NCI-H1417 (cell line): ENCODE data around the gene TPST2.

Experiments
- DNase-seq, 3 experiments: peaks; one replicate each; lab custom pipeline; 2025; lab: John Stamatoyannopoulos, UW

TPST2 gene

GRCh38 chr22:26610072-26610958, 20.4 kb upstream of the TPST2 start:
- no peak for DNase-seq

GRCh38 chr22:26609287-26609686, 19.4 kb upstream of the TPST2 start:
- DNase-seq, result no peak

DNA sequence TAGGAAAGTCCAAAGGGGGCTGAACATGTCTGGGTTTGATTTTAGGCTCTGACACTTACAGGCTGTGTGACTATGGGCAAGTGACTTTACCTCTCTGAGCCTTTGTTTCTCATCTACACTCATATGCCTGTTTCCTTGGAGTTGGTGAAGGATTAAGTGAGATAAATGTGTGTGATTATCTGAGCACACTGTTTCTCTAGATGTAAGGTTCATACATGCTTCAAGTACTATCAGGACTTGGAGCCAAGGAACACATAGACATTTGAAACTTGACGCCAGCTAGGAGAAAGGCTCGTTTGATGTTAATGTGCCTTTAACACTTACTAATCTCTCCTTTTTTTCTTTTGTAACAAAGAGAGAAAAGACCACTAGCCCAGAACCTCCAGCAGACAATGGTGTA, 18.2 kb upstream of the TPST2 start:
- DNase-seq, result no peak

DNA sequence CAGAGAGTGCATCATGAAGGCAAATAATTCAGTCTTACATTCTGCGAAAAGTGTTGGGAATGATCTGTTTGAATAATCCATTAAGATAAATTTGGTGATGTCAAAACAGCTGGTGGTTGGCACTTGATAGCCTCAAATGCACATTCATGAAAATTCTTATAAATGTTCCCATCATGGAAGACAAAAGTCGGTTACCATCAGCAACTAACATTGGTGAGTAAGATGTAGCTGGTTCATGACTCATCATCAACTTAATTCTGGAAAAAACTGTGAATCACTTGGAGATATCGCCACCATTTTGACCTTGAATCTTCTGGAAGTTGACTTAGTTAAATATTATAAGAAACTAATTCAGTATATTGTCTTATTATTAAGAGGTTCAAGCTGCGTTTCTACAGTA, 16.7 kb upstream of the TPST2 start:
- no peak for DNase-seq

DNA sequence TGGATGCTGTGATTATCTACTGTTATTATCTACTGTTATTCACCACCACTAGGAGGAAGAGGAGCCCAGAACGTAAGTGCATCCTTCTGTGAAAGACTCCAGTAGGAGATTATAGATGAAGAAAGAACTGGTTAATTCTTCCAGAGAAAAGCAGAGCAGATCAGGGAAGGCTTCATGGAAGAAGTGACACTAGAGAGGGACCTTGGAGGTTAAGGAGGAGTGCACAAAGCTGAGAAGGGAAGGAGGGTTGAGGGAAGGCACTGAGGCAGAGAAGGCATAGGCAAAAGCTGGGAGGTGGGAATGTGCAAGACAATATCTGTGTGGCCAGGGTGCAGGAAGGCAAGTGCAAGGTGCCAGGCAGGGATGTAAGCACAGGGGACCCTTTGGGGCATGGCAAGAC, 14.4 kb upstream of the TPST2 start:
- no peak for DNase-seq

- DNase-seq, result no peak
These were observed 12.2 kb upstream of the TPST2 start for GRCh38 chr22:26602127-26602526.

DNA sequence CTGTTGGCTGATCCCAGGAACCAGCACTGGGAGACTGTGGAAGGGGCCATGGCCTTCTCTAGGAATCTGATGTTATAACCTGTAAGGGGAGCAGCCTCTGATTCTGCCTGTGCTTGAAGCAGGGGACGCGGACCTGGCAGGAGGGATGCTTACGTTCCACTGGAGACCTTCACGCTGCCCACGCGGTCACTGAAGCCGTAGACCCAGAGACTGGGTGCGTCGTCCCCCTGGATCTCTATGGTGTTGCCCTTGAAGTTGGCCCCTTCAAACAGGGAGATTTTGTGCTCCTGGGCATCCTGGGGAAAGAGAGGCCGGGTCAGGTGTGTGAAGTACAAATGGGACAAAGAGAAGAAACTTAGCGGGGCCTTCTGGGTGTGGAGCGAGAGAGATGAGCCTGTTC, 11.8 kb upstream of the TPST2 start:
- no peak for DNase-seq

DNA sequence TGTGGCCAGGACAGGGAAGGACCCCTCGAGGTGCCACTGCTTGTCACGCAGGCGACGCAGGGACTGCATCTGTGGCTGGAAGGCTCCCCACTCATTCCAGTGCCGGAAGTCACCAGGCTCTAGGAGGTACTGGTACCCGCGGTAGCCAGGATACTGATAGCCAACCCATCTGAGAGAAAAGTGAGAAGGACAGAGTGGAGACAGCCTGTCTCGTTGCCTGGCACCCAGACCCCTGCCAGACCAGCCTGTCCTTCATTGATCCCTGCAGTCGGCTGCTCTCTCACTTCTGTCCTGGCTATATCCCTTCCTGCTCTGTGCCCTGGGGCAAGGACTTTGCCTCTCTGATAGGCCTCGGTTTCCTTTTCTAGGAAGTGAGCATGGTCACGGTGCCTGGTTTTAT, 9.6 kb upstream of the TPST2 start:
- no peak for DNase-seq

DNA sequence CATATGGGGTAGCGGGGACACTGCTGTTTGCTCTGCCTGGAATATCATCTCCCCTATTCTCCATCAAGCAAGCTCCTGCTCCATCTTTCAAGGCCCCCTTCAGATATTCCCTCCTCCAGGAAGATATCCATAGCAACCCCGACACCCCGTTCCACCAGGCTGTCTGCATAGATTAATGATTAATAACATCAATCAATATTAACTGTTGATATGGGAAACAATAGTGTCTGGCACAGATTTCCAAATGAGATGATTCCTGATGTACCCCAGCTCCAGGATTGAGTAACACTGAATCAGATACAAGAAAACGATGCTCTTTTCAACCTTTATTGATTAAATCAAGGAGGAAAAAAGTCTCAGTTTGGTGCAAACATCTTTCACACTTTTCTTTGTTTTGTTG, 7.5 kb upstream of the TPST2 start:
- no peak for DNase-seq

DNA sequence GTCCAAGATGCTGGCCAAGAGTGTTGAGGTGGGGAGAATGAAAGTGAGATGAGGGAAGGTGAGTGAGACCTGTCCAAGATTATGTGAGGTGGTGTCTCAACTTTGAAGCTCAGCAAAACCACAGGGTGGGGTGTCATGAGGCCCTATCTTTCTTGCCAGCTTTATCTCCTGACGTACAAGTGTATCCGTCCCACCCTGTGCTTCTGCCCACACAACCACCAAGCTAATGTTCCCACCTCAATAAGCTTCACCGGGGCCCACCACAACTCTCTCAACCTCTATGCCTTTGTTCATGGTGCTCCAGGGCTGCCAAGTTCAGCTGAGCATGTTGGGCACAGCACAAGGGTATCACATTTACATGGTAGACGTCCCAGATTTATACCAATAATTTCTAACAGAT, 7.1 kb upstream of the TPST2 start:
- DNase-seq, result no peak

GRCh38 chr22:26593763-26594162, 3.8 kb upstream of the TPST2 start:
- DNase-seq, result no peak

- DNase-seq, result peak in 2 of 3 experiments; percentile 2 to 17
These were observed 2.5 kb upstream of the TPST2 start for GRCh38 chr22:26592421-26592891.

- DNase-seq, result no peak
These were observed 526 bp downstream of the TPST2 start for GRCh38 chr22:26589367-26589844.

DNA sequence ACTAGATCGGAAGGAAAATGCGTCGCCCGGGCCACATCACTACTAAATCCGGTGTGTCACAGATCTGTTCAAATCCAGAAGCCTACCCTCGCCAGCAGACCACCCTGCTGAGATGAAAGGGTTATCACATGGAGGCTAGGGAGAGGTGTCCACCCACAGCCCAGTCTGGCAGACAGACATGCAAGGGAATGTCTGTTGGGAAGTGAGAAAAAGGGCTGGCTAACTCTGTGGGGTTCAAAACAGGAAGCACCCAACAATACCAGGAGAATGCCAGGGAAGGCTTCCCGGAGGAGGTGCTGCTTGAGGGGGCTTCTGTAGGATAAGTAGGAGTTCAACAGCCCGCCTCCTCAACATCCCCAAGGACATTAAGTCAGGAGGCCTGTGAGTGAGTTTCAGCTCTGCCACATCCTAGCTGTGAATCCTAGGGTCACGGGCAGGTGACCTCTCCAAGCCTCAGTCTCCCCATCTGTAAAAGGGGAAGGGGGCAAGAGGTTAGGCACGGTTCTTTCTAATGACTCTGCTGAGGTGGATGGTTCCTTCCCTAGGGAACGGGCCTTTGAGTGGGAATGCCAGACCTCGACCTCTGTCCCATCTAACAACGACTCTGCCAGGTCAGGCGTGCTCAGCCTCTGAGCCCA, 1.1 kb downstream of the TPST2 start:
- no peak for DNase-seq

GRCh38 chr22:26587991-26588613, 1.8 kb downstream of the TPST2 start:
- DNase-seq, result no peak

DNA sequence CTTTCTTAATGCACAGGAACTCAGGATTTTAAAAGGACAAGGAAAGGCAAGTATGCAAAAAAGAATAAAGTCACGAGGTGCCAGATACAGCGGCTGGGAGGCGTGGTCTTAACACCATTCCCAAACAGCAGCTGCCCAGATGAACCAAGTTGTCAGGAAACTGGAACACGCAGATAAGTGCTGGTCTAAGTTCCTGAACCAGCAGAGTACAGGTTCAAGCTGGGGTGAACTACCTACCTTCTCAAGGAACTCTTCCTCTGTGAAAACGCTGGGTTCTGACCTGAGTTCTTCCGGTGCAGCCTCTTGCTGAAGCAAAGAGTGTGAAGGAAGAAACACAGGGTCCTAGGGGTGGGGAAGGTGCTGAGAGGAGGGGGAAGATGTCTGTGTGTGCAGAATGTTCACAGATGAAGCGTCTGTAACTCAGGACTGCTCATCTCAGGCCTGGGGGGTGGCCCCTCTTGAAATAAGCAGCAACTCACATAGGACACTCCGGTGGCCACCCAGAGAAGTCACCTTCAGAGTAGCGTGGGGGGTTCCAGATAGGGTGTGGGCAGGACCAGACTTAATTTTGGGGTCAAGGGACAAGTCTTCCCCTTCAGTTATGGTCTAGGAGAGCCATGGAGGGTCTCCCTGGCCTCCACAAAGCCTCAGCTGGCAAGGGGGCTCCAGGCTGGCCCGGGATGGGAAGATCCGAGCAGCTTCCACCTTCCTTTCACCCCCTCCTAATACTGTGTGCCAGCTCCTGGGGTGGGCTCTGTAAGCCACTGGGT, 3.2 kb downstream of the TPST2 start:
- DNase-seq, result no peak

DNA sequence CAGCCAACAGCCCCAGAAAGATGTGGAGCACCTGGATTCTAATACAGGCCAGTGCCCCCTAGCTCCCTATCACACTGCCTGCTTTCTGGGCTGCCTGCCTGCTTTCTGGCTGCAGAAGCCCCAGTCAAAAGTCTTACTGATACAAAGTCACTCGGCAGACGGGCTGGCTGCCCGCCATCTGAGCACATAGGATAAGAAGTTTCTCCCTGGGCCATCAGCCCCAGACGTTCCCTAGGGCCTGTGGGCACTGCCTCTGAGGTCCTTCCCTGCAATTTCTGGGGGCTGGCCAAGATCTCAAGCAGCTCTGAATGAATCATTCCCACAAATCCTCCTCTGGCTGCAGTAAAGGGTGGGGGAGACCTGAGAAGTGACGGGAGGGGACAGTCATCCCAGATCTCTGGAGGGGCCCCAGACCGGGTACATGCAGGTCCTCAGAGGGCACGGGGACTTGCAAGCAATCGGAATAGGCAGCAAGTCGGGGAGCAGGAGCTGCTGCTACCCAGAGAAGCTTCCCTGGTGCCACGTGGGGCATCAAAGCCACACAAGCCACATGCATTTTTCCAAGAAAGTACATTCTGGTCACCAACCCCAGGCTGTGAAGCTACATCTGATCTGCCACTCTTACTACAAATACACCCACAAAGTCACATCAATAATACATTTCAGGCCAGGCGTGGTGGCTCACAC, 4.7 kb downstream of the TPST2 start:
- DNase-seq, result no peak

- DNase-seq, result no peak
These were observed 5.9 kb downstream of the TPST2 start for GRCh38 chr22:26584010-26584409.

- DNase-seq, result no peak
These were observed 8.2 kb downstream of the TPST2 start for GRCh38 chr22:26581633-26582168.

DNA sequence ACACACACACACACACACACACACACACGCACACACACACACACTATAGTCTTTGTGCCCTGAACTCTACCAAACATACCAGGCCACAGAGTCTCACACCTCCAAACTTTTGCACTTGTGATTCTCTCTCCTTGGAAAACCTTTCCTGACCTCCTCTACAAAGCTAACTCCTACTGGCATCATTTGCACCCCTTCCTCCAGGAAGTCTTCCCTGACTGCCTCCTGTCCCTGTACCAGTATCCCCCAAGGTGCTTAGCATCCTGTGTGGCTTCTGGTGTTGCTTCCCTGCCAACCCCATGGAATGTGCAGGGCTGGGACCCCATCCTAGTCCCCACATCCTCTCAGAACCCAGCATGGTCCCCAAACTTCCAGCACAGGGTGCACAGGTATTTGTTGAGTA, 8.9 kb downstream of the TPST2 start:
- DNase-seq, result no peak
